CD8-positive, alpha-beta memory T cell (primary cell): ENCODE results near the gene SIK1. TPM values are rescaled to one million over a fixed set of nuclear protein-coding genes. Genes with fewer than 3 reads are reported as not detected.
"Not testable (repeated sequence)": the region's sequence is repeated elsewhere in the genome, so short reads cannot be mapped to it uniquely, and the experiment has no call there.

Experiments used
- CTCF ChIA-PET: fragments of 350-600 bp; sonication (Branson Sonifier 250); formaldehyde crosslinking; loops from one replicate; lab custom pipeline; 2021; ENCODE audit warnings: antibody characterized with exemption; lab: Charles Lee
- POLR2A ChIA-PET: fragments of 350-600 bp; sonication (Branson Sonifier 250); formaldehyde crosslinking; loops from one replicate; lab custom pipeline; 2021; ENCODE audit warnings: antibody characterized with exemption; lab: Charles Lee
- DNase-seq, 5 donors: peaks; one replicate each; pipeline versions ENCODE4 v3.0.0 to v3.0.0-alpha.2; 2020 to 2022; ENCODE audit warnings: mixed read lengths in 1 of 5
- H3K27ac ChIP-seq: one replicate; pipeline ENCODE4 v1.7.0; 2013; ENCODE audit warnings: low read depth, mild to moderate bottlenecking, low read length, moderate library complexity
- H3K27me3 ChIP-seq: 2 replicates; pipeline ENCODE4 v1.7.0; 2013; ENCODE audit warnings: low read length, mild to moderate bottlenecking; ENCODE audit not compliant: insufficient read depth, poor library complexity, severe bottlenecking
- H3K36me3 ChIP-seq: 2 replicates; pipeline ENCODE4 v1.7.0; 2013; ENCODE audit warnings: mild to moderate bottlenecking, low read length, moderate library complexity; ENCODE audit not compliant: insufficient read depth
- H3K4me1 ChIP-seq: 2 replicates; pipeline ENCODE4 v1.7.0; 2013; ENCODE audit warnings: mild to moderate bottlenecking, low read length, moderate library complexity; ENCODE audit not compliant: insufficient read depth
- H3K4me3 ChIP-seq: 2 replicates; pipeline ENCODE4 v1.7.0; 2013; ENCODE audit warnings: mild to moderate bottlenecking, low read length
- H3K9me3 ChIP-seq: 2 replicates; pipeline ENCODE4 v1.7.0; 2013; ENCODE audit warnings: mild to moderate bottlenecking, low read length
- H3K27ac Mint-ChIP-seq, 8 donors: one replicate each; pipeline ENCODE4 v1.8.0; 2020 to 2021; ENCODE audit warnings: mixed read lengths in 8 of 8, mild to moderate bottlenecking in 6 of 8, inconsistent platforms in 3 of 8, moderate library complexity in 3 of 8
- H3K27me3 Mint-ChIP-seq, 2 donors: one replicate each; pipeline ENCODE4 v1.8.0; 2020 to 2021; ENCODE audit warnings: mixed read lengths in 2 of 2, mild to moderate bottlenecking in 1 of 2, moderate library complexity in 1 of 2
- H3K36me3 Mint-ChIP-seq, 3 donors: one replicate each; pipeline ENCODE4 v1.8.0; 2020 to 2021; ENCODE audit warnings: mixed read lengths in 3 of 3, inconsistent platforms in 1 of 3, mild to moderate bottlenecking in 1 of 3
- H3K4me1 Mint-ChIP-seq, 3 donors: one replicate each; pipeline ENCODE4 v1.8.0; 2020 to 2021; ENCODE audit warnings: mixed read lengths in 3 of 3, inconsistent platforms in 1 of 3, mild to moderate bottlenecking in 1 of 3
- H3K4me3 Mint-ChIP-seq, 7 donors: one replicate each; pipeline ENCODE4 v1.8.0; 2020 to 2021; ENCODE audit warnings: mixed read lengths in 7 of 7, mild to moderate bottlenecking in 6 of 7, moderate library complexity in 4 of 7, inconsistent platforms in 2 of 7
- H3K9me3 Mint-ChIP-seq, 5 donors: one replicate each; pipeline ENCODE4 v1.8.0; 2020 to 2022; ENCODE audit warnings: mixed read lengths in 5 of 5, mild to moderate bottlenecking in 3 of 5, moderate library complexity in 2 of 5, inconsistent platforms in 1 of 5
- polyA plus RNA-seq: library from polyadenylated mRNA; unstranded; fragments of 300-500 nt; fragmentation: Illumina TruSeq; gene quantifications from one replicate; pipeline ENCODE4 v1.2.3, GENCODE V29; 2021
- total RNA-seq, 2 experiments: library from RNA; stranded (reverse); gene quantifications; one replicate each; pipeline ENCODE4 v1.2.3, GENCODE V29; 2021

The SIK1 gene
- total RNA-seq: 1 to 10 TPM; 4.6 to 6.0 TPM
- 0.62 TPM for polyA plus RNA-seq

DNA sequence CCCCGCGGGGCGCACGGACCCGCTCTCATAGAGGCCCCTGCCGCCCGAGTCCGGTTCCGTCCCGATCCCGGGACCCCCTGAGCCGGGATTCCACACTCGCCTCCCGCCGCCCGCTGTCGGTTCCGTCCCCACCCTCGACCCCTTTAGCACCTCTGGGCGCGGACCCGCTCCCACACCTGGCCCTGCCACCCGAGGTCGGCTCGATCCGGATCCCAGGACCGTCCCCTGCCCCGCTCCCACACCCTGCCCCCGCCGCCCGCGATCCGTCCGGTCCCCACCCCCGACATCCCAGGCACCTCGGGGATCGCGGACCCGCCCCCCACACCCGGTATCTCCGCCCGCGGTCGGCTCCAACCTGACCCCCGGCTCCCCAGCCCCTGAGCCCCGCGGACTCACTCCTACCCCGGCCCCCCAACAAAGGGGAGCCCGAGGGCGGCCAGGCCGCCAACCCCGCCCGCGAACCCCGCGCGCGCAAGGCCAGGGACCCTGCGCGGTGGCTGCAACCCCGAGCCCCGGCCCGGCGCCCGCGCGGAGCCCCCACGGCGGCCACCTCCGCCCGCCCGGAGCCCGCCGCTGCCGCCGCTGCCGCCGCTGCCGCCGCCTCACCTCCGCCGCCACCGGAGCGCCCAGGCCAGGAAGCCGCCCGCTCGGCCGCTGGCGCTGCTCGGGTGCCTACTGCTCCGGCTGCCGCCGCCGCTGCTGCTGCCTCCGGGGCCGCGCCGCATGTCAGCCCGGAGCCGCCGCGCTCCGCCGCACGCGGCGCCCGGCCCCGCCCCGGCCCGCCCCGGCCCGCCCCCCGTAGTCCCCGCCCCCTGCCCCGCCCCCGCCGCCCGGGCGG lies at the start of gene SIK1:
Gene SIK1, minus strand, starts transcription at position 728 of the 838 bp plus-strand sequence. CDS start 953 bp downstream, outside the sequence.
- H3K4me1 Mint-ChIP-seq, H3K9me3 Mint-ChIP-seq, POLR2A ChIA-PET, CTCF ChIA-PET, H3K4me3 Mint-ChIP-seq, H3K27ac Mint-ChIP-seq, H3K27ac ChIP-seq, H3K36me3 ChIP-seq, H3K4me3 ChIP-seq, H3K4me1 ChIP-seq, H3K27me3 Mint-ChIP-seq, H3K27me3 ChIP-seq, H3K36me3 Mint-ChIP-seq, H3K9me3 ChIP-seq: not testable (repeated sequence)
- peak in 1 of 5 donors; percentile 42 for DNase-seq

DNA sequence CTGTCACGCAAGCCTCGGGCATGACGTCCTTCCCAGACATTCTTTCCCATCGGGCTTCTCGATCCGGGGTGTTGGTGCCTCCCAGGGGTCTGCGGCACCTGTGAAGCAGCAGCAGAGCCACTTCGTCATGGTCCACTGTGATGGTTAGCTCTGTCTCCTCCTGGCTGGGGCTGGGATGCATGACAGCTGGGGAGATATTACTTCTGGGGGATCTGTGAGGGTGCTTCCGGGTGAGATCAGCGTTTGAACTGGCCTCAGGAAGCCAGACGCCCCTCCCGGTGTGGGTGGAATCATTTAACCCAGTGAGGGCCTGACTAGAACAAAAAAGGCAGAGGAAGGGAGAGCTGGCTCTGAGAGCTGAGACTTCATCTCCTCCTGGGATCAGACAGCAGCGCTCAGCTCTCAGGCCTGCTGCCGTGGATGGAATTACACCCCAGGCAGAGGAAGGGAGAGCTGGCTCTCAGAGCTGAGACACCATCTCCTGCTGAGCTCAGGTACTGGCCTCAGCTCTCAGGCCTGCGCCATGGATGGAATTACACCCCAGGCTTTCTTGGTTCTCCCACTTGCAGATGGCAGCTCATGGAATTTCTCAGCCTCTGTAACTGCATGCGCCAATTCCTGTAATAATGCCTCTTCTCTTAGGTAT lies 44.8 kb upstream of the SIK1 start:
- H3K4me3 ChIP-seq, H3K27ac Mint-ChIP-seq, H3K4me1 ChIP-seq, DNase-seq, H3K4me1 Mint-ChIP-seq, H3K27me3 ChIP-seq, CTCF ChIA-PET, H3K4me3 Mint-ChIP-seq, H3K9me3 ChIP-seq, H3K36me3 Mint-ChIP-seq, H3K27me3 Mint-ChIP-seq, H3K9me3 Mint-ChIP-seq, POLR2A ChIA-PET, H3K27ac ChIP-seq, H3K36me3 ChIP-seq: not testable (repeated sequence)

DNA sequence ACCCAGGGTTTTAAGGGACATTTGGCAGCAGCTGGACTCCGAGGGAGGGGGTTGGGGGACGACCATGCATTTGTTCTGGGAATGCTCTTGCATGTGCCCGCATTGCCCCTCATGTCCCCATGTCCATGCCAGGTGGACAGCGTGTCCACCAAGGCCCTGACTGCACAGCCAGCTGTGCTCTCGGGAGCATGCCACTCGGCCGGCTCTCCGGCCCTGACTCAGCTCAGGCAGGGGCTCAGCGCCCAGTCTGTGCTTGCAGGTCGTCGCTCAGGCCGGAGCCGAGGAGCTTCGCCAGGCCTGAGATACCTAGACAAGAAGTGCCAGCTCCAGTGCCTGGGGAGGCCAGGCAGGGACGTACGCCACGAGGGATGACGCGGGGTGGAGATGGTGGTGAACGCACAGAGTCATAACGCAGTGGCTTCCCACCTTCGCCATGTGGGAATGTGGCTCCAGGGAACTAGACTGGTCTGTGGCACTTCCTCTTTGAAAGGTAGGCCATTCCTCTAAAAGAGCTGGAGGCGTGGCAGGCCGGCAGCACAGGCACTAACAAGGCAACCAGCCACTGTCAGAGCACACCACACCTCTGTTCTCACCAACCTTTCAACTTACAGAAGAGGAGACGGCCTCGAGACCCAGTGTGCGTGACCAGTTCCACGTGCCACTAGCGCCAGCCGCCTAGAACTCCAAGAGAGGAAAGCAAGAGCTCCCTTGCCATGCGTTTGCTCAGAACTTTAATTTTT lies 43.0 kb upstream of the SIK1 start:
- H3K9me3 Mint-ChIP-seq, H3K27ac ChIP-seq, H3K4me3 Mint-ChIP-seq, H3K27me3 Mint-ChIP-seq, CTCF ChIA-PET, H3K27ac Mint-ChIP-seq, H3K36me3 ChIP-seq, H3K4me1 ChIP-seq, H3K4me1 Mint-ChIP-seq, H3K4me3 ChIP-seq, POLR2A ChIA-PET, H3K9me3 ChIP-seq, DNase-seq, H3K36me3 Mint-ChIP-seq, H3K27me3 ChIP-seq: not testable (repeated sequence)

- Mint-ChIP-seq H3K9me3 (no peaks in the 10 kb centered on the region), H3K27ac (peak overlapping the region in 5 of 8 donors; percentile 58 to 97 (median 87)), H3K27me3 (peaks cover 0 to 2% of the 10 kb centered on the region in 2 donors), H3K4me3 (no peak overlapping the region), H3K36me3 (no peaks in the 10 kb centered on the region), H3K4me1 (no peaks in the 10 kb centered on the region)
- Histone ChIP-seq H3K36me3 (no peaks in the 10 kb centered on the region), H3K27me3 (no peaks in the 10 kb centered on the region), H3K9me3 (no peaks in the 10 kb centered on the region), H3K4me3 (no peak overlapping the region), H3K27ac (no peak overlapping the region), H3K4me1 (no peaks in the 10 kb centered on the region)
- CTCF ChIA-PET: no interaction called here
- peak in 1 of 5 donors; percentile 14 for DNase-seq
- POLR2A ChIA-PET: no interaction called here
Measured at GRCh38 chr21:43467785-43468184, 40.9 kb upstream of the SIK1 start.

DNA sequence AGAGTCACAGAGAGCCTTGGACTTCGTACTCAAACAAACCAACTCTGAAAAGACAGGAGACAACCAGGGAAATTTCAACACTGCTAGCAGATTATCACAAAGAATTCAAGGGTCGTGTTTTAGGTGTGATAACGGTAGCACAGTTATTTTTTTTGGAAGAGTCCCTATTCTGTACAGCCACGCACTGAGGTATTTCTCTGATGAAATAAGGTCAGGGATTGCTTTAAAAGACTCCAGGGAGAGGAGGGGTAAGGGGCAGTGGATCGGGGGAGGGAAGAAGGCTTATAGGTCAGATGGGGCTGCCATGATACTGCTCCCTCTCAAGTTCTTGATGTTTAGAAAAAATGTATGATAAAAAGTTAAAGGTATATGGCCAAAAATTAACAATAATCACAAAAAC lies 38.2 kb upstream of the SIK1 start:
- H3K27me3 Mint-ChIP-seq, H3K4me1 ChIP-seq, H3K27ac Mint-ChIP-seq, H3K27ac ChIP-seq, POLR2A ChIA-PET, H3K9me3 Mint-ChIP-seq, H3K4me3 ChIP-seq, DNase-seq, CTCF ChIA-PET, H3K4me3 Mint-ChIP-seq, H3K4me1 Mint-ChIP-seq, H3K36me3 Mint-ChIP-seq, H3K36me3 ChIP-seq, H3K27me3 ChIP-seq, H3K9me3 ChIP-seq: not testable (repeated sequence)

DNA sequence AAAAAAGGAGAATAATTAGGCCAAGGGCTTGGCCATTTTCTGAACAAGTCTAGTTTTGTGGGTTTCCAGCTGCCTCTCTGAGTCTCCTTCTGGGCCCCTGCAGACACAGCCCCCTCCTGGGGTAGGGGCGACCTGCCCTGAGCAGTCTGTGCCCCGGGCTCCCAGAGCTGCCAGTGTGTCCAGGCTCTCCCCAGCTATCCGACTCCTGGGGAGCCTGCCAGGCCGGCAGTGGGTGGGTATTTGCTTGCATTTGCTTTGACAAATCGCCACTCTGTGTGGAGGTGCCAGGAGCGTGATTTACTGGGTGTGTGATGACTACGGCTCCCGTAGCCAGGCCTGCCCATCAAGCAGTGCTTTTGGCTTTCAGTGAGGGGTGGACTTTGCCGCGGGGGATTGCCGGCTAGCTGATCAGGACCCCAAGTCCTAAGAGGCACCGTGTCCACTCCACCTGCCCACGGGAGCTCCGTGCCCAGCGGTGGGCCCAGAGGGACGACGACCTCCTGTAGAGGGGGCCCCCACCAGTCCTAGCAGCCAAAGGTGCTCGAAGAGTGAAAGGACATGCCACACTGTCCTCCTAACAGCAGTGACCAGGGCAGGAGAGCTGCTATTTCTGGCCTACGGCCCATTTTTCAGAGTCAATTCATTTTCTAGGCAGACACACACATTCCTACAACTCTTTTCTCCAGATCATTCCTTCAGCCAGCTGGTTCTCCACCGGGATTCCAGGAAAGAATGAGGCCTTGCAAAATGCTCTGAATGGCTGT lies 36.7 kb upstream of the SIK1 start:
- H3K27ac Mint-ChIP-seq, H3K27me3 ChIP-seq, H3K27me3 Mint-ChIP-seq, CTCF ChIA-PET, H3K4me1 Mint-ChIP-seq, DNase-seq, H3K36me3 Mint-ChIP-seq, H3K27ac ChIP-seq, H3K9me3 ChIP-seq, H3K4me3 ChIP-seq, POLR2A ChIA-PET, H3K4me1 ChIP-seq, H3K4me3 Mint-ChIP-seq, H3K9me3 Mint-ChIP-seq, H3K36me3 ChIP-seq: not testable (repeated sequence)

DNA sequence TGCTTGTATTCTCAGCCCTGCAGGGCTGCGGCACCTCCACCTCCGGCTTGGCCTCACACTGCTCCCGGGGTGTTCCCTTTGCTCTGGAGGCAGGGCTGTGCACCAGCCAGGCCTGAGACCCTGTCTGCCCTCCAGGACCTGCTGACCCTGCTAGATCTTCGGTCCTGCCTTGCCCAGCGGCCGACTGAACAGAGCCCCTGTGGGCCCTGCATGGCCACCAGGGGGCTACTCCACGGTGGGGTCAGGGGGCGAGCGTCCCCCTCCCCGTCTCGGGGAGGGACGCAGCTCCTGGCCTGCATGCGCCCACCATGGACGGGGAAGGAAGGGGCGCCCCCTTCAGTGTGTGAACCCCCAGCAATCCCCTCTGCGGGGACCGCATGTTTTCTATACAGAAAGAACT lies 36.0 kb upstream of the SIK1 start:
- H3K27ac Mint-ChIP-seq, H3K4me1 Mint-ChIP-seq, POLR2A ChIA-PET, H3K4me1 ChIP-seq, H3K36me3 Mint-ChIP-seq, H3K27ac ChIP-seq, H3K27me3 ChIP-seq, CTCF ChIA-PET, H3K9me3 Mint-ChIP-seq, DNase-seq, H3K9me3 ChIP-seq, H3K4me3 Mint-ChIP-seq, H3K27me3 Mint-ChIP-seq, H3K36me3 ChIP-seq, H3K4me3 ChIP-seq: not testable (repeated sequence)

GRCh38 chr21:43460475-43460874 lies 33.5 kb upstream of the SIK1 start:
- H3K4me1 Mint-ChIP-seq, H3K27me3 ChIP-seq, H3K27ac Mint-ChIP-seq, DNase-seq, H3K36me3 ChIP-seq, H3K4me3 Mint-ChIP-seq, H3K9me3 ChIP-seq, H3K4me3 ChIP-seq, H3K27me3 Mint-ChIP-seq, H3K27ac ChIP-seq, H3K36me3 Mint-ChIP-seq, CTCF ChIA-PET, H3K9me3 Mint-ChIP-seq, POLR2A ChIA-PET, H3K4me1 ChIP-seq: not testable (repeated sequence)
